ENCODE results near the gene ACP3. TPM values are rescaled to one million over a fixed set of nuclear protein-coding genes. Genes with fewer than 3 reads are reported as not detected.

Gene ACP3
- total and polyA plus RNA-seq, 8 donors, result 1.9 to 6.3 (median 3.3) TPM

DNA sequence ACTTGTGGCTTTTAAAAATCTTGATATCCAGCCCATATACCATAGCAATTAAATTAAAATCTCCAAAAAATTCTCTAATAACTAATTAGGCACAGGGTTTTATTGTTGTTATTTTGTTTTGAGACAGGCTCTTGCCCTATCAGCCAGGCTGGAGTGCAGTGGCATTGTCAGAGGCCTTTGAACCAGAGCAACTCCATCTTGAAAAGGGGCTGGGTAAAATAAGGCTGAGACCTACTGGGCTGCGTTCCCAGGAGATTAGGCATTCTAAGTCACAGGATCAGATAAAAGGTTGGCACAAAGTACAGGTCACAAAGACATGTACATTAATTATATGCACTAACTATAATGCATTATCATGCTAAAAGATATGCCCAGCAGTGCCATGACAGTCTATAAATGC, 31.2 kb upstream of the ACP3 start:
- 16 to 33% methylated on average over 1 of the region's 1 CpG for WGBS, 2 donors
- DNase-seq (no peak), FAIRE-seq (no peak), ATAC-seq (peak in 1 of 4 donors; percentile 11)
- intact Hi-C loops (cut with DNase I), result no loop called here
- Histone ChIP-seq H3K4me3 (no peak overlapping the region), H3K27ac (no peak overlapping the region), H3K4me1 (peaks cover 0 to 15% (median 5%) of the 10 kb centered on the region in 3 donors), H3K27me3 (no peaks in the 10 kb centered on the region), H3K36me3 (no peaks in the 10 kb centered on the region), H3K9me3 (no peaks in the 10 kb centered on the region)
- TF ChIP-seq, protein P1, sequence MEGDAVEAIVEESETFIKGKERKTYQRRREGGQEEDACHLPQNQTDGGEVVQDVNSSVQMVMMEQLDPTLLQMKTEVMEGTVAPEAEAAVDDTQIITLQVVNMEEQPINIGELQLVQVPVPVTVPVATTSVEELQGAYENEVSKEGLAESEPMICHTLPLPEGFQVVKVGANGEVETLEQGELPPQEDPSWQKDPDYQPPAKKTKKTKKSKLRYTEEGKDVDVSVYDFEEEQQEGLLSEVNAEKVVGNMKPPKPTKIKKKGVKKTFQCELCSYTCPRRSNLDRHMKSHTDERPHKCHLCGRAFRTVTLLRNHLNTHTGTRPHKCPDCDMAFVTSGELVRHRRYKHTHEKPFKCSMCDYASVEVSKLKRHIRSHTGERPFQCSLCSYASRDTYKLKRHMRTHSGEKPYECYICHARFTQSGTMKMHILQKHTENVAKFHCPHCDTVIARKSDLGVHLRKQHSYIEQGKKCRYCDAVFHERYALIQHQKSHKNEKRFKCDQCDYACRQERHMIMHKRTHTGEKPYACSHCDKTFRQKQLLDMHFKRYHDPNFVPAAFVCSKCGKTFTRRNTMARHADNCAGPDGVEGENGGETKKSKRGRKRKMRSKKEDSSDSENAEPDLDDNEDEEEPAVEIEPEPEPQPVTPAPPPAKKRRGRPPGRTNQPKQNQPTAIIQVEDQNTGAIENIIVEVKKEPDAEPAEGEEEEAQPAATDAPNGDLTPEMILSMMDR (IDR thresholded peaks at IDR 0.05), result no peak

DNA sequence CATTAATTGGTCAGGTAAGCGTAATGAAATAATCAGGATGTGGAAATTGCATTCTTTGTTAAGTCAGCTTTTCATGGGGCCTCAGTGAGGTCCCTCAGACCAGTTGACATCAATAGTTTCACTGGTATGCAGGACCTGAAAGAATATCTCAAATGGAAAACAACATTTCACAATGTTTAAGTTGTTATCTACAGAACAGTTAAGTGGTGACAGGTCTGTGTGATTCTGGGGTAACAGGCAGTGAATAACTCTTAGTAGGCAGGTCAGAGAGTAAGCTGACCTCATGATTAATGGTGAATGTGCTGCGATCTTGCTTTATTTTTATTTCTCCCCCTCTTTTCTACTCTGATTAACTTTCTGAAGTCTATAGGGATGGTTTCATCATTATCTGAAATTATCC, 28.9 kb upstream of the ACP3 start:
- TF ChIP-seq, protein P1 (IDR thresholded peaks at IDR 0.05), result no peak
- DNase-seq (no peak), FAIRE-seq (no peak), ATAC-seq (no peak)
- Histone ChIP-seq H3K4me3 (no peak overlapping the region), H3K4me1 (peaks cover 0 to 15% (median 5%) of the 10 kb centered on the region in 3 donors), H3K36me3 (no peaks in the 10 kb centered on the region), H3K9me3 (no peaks in the 10 kb centered on the region), H3K27ac (no peak overlapping the region), H3K27me3 (no peaks in the 10 kb centered on the region)
- WGBS, 2 donors, result 87 to 93% methylated on average over 2 of the region's 2 CpGs
- intact Hi-C loops (cut with DNase I), result no loop called here

DNA sequence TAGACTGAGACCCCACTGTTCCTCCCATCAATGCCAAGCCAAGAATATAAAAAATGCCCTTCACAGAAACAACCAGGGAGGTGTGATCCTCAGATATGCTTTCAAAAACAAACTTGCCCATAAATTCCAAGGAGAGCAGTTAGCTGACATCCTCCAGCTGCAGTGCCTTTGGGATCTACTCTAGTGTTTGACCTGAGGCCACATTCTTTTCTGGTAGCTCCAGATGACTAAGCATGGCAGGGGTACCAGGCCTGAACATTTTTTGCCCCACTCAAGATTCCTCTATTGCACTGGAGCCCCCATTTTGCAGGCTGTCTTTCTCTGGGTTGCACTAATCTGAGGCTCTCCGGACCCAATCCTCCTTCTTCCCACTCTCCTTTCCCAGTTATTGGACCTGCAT, 27.9 kb upstream of the ACP3 start:
- no peak overlapping the region for H3K4me3 ChIP-seq
- peaks cover 0 to 15% (median 5%) of the 10 kb centered on the region in 3 donors for H3K4me1 ChIP-seq
- ATAC-seq (no peak), FAIRE-seq (no peak), DNase-seq (no peak)
- H3K27ac ChIP-seq, result no peak overlapping the region
- intact Hi-C loops (cut with DNase I), result no loop called here
- TF ChIP-seq, protein P1 (IDR thresholded peaks at IDR 0.05), result no peak
- 91 to 100% methylated on average over 1 of the region's 1 CpG for WGBS, 2 donors
- H3K27me3 ChIP-seq, result no peaks in the 10 kb centered on the region
- no peaks in the 10 kb centered on the region for H3K36me3 ChIP-seq
- no peaks in the 10 kb centered on the region for H3K9me3 ChIP-seq

DNA sequence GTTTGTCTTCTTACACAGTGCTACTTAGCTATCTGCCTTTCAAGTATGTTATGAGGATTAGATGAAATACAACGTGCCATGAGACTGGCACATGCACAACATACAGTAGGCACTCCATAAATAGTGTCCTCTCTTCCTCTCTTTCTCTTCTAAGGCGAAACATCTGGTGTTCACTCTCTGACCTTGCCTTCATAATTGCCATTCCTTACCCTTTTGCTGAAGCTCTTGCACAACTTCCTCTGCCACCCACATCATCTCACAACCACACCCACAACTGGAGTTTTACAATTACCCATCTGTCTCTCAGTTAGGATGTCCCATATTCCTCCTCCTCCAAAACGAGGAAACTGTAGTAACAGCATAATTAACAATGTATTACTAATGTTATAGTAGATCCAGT, 26.4 kb upstream of the ACP3 start:
- no peaks in the 10 kb centered on the region for H3K27me3 ChIP-seq
- no peak for FAIRE-seq
- TF ChIP-seq, protein P1 (IDR thresholded peaks at IDR 0.05), result no peak
- H3K9me3 ChIP-seq, result no peaks in the 10 kb centered on the region
- peaks cover 0 to 6% (median 3%) of the 10 kb centered on the region in 3 donors for H3K4me1 ChIP-seq
- H3K36me3 ChIP-seq, result no peaks in the 10 kb centered on the region
- intact Hi-C loops (cut with DNase I), result no loop called here
- H3K4me3 ChIP-seq, result no peak overlapping the region
- H3K27ac ChIP-seq, result no peak overlapping the region
- 49 to 63% methylated on average over 3 of the region's 3 CpGs for WGBS, 2 donors
- DNase-seq, result no peak
- peak in 2 of 4 donors; percentile 62 to 70 for ATAC-seq

DNA sequence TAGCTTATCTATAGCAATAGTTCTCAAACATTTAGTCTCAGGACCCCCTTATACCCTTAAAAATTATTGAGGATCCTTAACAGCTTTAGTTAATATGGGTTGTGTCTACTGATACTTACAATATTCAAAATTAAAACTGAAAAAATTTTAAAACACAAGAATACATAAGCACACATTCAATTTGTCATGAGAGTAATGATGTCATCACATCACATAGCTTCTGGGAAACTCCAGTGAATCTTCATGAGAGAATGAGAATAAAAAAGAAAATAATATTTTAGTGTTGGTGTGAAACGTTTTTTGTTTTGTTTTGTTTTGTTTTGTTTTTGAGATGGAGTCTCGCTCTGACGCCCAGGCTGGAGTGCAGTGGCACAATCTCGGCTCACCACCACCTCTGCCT, 25.2 kb upstream of the ACP3 start:
- Histone ChIP-seq H3K36me3 (no peaks in the 10 kb centered on the region), H3K4me3 (no peak overlapping the region), H3K4me1 (no peaks in the 10 kb centered on the region), H3K27me3 (no peaks in the 10 kb centered on the region), H3K9me3 (no peaks in the 10 kb centered on the region), H3K27ac (no peak overlapping the region)
- DNase-seq (no peak), ATAC-seq (no peak), FAIRE-seq (no peak)
- 71 to 73% methylated on average over 4 of the region's 4 CpGs for WGBS, 2 donors
- intact Hi-C loops (cut with DNase I), result no loop called here
- TF ChIP-seq, protein P1 (IDR thresholded peaks at IDR 0.05), result no peak
